ENCODE results near the gene DRC1. TPM values are rescaled to one million over a fixed set of nuclear protein-coding genes. Genes with fewer than 3 reads are reported as not detected.

DRC1 gene
- total RNA-seq, 4 donors from 2014 or later, result not detected

DNA sequence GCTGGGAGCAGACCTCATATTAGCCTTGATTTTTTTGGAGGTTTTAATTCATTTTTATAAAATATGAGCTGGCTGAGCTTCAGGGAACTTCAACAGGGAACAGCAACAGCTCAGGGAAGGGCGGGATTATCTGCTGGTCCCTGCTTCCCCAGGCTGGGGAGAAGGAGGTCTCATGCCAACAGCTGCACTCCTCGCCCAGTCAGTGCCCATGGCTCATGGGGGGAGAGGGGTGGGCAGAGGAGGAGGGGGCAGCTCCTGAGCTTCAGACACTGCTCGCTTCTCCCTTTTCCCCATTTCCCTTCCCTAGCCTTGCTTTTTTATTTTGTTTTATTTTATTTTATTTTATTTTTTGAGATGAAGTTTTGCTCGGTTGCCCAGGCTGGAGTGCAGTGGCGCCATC is 76.6 kb downstream of the DRC1 start:
- no peak for TF ChIP-seq POLR2A (IDR thresholded peaks at IDR 0.05)
- TF ChIP-seq CTCF (IDR thresholded peaks at IDR 0.05), result no peak
- TF ChIP-seq POLR2AphosphoS5 (IDR thresholded peaks at IDR 0.05), result no peak
- TF ChIP-seq EP300 (IDR thresholded peaks at IDR 0.05; ENCODE audit: low read depth), result no peak

GRCh38 chr2:26479131-26479788 is 77.5 kb downstream of the DRC1 start:
- no peaks in the 10 kb centered on the region for H3K36me3 ChIP-seq
- no peak for DNase-seq
- H3K9me3 ChIP-seq, result no peaks in the 10 kb centered on the region
- in situ Hi-C loops (cut with MboI; ENCODE audit: low pct_ligation_motif_present in 1 of 4, low pct_unique_long_range_greater_than_20kb in 1 of 4, low sequenced_read_pairs in 3 of 4), result no loop called here
- H3K4me1 ChIP-seq, result no peaks in the 10 kb centered on the region
- intact Hi-C loops (cut with DNase I; ENCODE audit: low total_unique reads), result no loop called here
- H3K4me3 ChIP-seq, result no peak overlapping the region
- TF ChIP-seq POLR2A (IDR thresholded peaks at IDR 0.05), result no peak
- no peak for TF ChIP-seq EP300 (IDR thresholded peaks at IDR 0.05; ENCODE audit: low read depth)
- no peak for TF ChIP-seq CTCF (IDR thresholded peaks at IDR 0.05)
- no peak for TF ChIP-seq POLR2AphosphoS5 (IDR thresholded peaks at IDR 0.05)
- H3K27me3 ChIP-seq, result no peaks in the 10 kb centered on the region
- 94% methylated on average over 25 of the region's 25 CpGs; no CpG with 5 or more reads in 1 of the 2 donors for WGBS, 2 donors (ENCODE audit: low coverage in 1 of 2)
- no peak overlapping the region for H3K27ac ChIP-seq

More for the DNA sequence above, 76.6 kb downstream of the DRC1 start:
- Histone ChIP-seq H3K9me3 (no peaks in the 10 kb centered on the region), H3K36me3 (no peaks in the 10 kb centered on the region), H3K4me3 (no peak overlapping the region), H3K4me1 (no peaks in the 10 kb centered on the region), H3K27ac (no peak overlapping the region), H3K27me3 (no peaks in the 10 kb centered on the region)
- intact Hi-C loops (cut with DNase I; ENCODE audit: low total_unique reads) (no loop called here), in situ Hi-C loops (cut with MboI; ENCODE audit: low pct_ligation_motif_present in 1 of 4, low pct_unique_long_range_greater_than_20kb in 1 of 4, low sequenced_read_pairs in 3 of 4) (no loop called here)
- WGBS, 2 donors (ENCODE audit: low coverage in 1 of 2), result 87 to 100% methylated on average over 1 to 5 of the region's 5 CpGs
- DNase-seq, result no peak

DNA sequence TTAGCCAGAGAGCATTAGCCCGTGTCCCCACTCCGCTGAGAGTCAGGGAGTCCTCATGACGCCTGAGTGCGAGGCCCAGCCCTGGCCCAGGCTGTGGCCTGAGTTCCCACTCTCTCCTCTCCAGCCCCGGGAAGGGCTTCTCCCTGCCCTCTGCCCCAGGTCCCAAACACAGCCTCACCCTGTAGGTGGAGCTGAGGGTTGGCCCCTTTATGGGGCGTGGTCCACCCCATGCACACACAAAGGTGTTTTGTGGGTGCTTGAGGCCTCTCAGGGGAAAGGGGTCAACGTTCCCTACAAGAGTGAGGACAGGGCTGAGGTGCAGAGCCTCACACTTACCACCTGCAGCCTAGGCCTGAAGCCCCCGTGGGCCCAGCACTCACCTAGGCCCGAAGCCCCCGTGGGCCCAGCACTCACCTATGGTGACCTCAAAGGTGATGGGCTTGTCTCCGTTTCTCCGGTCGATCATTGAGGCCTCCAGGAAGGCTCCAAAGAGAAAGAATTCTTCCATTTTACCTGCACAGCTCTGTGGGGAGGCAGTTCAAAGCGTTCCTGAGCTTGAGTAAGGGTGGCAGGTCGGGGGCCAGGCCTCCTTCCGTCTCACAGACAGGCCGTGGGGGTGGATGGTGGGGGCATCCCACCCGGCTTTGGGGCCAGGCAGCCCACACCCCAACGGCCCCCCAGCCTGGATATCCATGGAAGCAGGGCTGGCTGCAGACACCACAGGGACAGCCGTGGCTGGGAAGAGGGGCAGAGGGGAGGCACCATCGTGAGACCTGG is 78.3 kb downstream of the DRC1 start:
- Histone ChIP-seq H3K36me3 (no peaks in the 10 kb centered on the region), H3K27ac (no peak overlapping the region), H3K4me1 (no peaks in the 10 kb centered on the region), H3K27me3 (no peaks in the 10 kb centered on the region), H3K4me3 (no peak overlapping the region), H3K9me3 (no peaks in the 10 kb centered on the region)
- TF ChIP-seq EP300 (IDR thresholded peaks at IDR 0.05; ENCODE audit: low read depth), result no peak
- DNase-seq, result no peak
- in situ Hi-C loops (cut with MboI; ENCODE audit: low pct_ligation_motif_present in 1 of 4, low pct_unique_long_range_greater_than_20kb in 1 of 4, low sequenced_read_pairs in 3 of 4), result no loop called here
- intact Hi-C loops (cut with DNase I; ENCODE audit: low total_unique reads), result no loop called here
- 84% methylated on average over 20 of the region's 21 CpGs; no CpG with 5 or more reads in 1 of the 2 donors for WGBS, 2 donors (ENCODE audit: low coverage in 1 of 2)

- in situ Hi-C loops (cut with MboI; ENCODE audit: low pct_ligation_motif_present in 1 of 4, low pct_unique_long_range_greater_than_20kb in 1 of 4, low sequenced_read_pairs in 3 of 4), result no loop called here
These were observed 79.1 kb downstream of the DRC1 start for GRCh38 chr2:26480566-26481423.

More at GRCh38 chr2:26480566-26481423, 79.1 kb downstream of the DRC1 start:
- TF ChIP-seq POLR2AphosphoS5 (IDR thresholded peaks at IDR 0.05), result no peak
- no peak for TF ChIP-seq CTCF (IDR thresholded peaks at IDR 0.05)
- TF ChIP-seq POLR2A (IDR thresholded peaks at IDR 0.05), result no peak
- no peak for TF ChIP-seq EP300 (IDR thresholded peaks at IDR 0.05; ENCODE audit: low read depth)
- Histone ChIP-seq H3K27ac (no peak overlapping the region), H3K27me3 (no peaks in the 10 kb centered on the region), H3K4me3 (no peak overlapping the region), H3K36me3 (no peaks in the 10 kb centered on the region), H3K4me1 (no peaks in the 10 kb centered on the region), H3K9me3 (no peaks in the 10 kb centered on the region)
- intact Hi-C loops (cut with DNase I; ENCODE audit: low total_unique reads), result no loop called here
- 25 to 77% methylated on average over 2 to 14 of the region's 18 CpGs for WGBS, 2 donors (ENCODE audit: low coverage in 1 of 2)
- DNase-seq, result no peak
